Mesenchymal stem cell (in vitro differentiated cells and primary cell): ENCODE data around the gene ADAMTS7.
"Not testable (repeated sequence)": the region's sequence is repeated elsewhere in the genome, so short reads cannot be mapped to it uniquely, and the experiment has no call there.

Experiments used
- DNase-seq: peaks from one replicate; pipeline ENCODE4 v3.0.0-alpha.2; 2013
- H2AFZ ChIP-seq: one replicate; pipeline ENCODE4 v1.6.1; 2013; ENCODE audit warnings: low read depth, mild to moderate bottlenecking, control low read depth, inconsistent platforms, low read length, moderate library complexity
- H2AK5ac ChIP-seq: 2 replicates; pipeline ENCODE4 v1.6.1; 2013; ENCODE audit warnings: low read length, moderate library complexity, mild to moderate bottlenecking, inconsistent platforms; ENCODE audit not compliant: severe bottlenecking
- H2BK120ac ChIP-seq: one replicate; pipeline ENCODE4 v1.6.1; 2013; ENCODE audit warnings: low read depth, mild to moderate bottlenecking, inconsistent platforms, low read length, moderate library complexity
- H2BK12ac ChIP-seq, 2 experiments: one replicate each; pipeline ENCODE4 v1.6.1; 2013; ENCODE audit warnings: inconsistent platforms in 2 of 2, low read length in 2 of 2, mild to moderate bottlenecking in 2 of 2, moderate library complexity in 2 of 2, control low read depth in 1 of 2
- H2BK15ac ChIP-seq: one replicate; pipeline ENCODE4 v1.6.1; 2013; ENCODE audit warnings: mild to moderate bottlenecking, low read depth, inconsistent platforms; ENCODE audit not compliant: poor library complexity, severe bottlenecking
- H2BK5ac ChIP-seq: 2 replicates; pipeline ENCODE4 v1.6.1; 2013; ENCODE audit warnings: low read depth, mild to moderate bottlenecking, low read length, control low read depth, inconsistent platforms; ENCODE audit not compliant: poor library complexity, severe bottlenecking
- H3K14ac ChIP-seq, 2 experiments: one replicate each; pipeline ENCODE4 v1.6.1; 2013; ENCODE audit warnings: inconsistent platforms in 2 of 2, low read length in 2 of 2, control low read depth in 1 of 2, mild to moderate bottlenecking in 1 of 2, moderate library complexity in 1 of 2
- H3K18ac ChIP-seq, 2 experiments: one replicate each; pipeline ENCODE4 v1.6.1; 2013; ENCODE audit warnings: inconsistent platforms in 2 of 2, low read length in 2 of 2, control low read depth in 1 of 2, low read depth in 1 of 2, mild to moderate bottlenecking in 1 of 2
- H3K23ac ChIP-seq, 2 experiments: one replicate each; pipeline ENCODE4 v1.6.1; 2013; ENCODE audit warnings: inconsistent platforms in 2 of 2, low read length in 2 of 2, mild to moderate bottlenecking in 2 of 2, moderate library complexity in 2 of 2, control low read depth in 1 of 2
- H3K27ac ChIP-seq: 2 replicates; pipeline ENCODE4 v1.5.1; 2013; ENCODE audit warnings: mild to moderate bottlenecking, moderate library complexity, low read length, control low read depth, inconsistent platforms; ENCODE audit not compliant: poor library complexity, severe bottlenecking
- H3K27me3 ChIP-seq, 2 experiments: 2 replicates each; pipeline versions ENCODE4 v1.6.1 to v1.7.0; 2013; ENCODE audit warnings: low read length in 2 of 2, mild to moderate bottlenecking in 2 of 2, moderate library complexity in 2 of 2, control low read depth in 1 of 2, inconsistent platforms in 1 of 2; ENCODE audit not compliant: control insufficient read depth in 1 of 2, insufficient read depth in 1 of 2
- H3K36me3 ChIP-seq, 2 experiments: 2 replicates each; pipeline versions ENCODE4 v1.6.1 to v1.7.0; 2013; ENCODE audit warnings: low read length in 2 of 2, control low read depth in 1 of 2, inconsistent platforms in 1 of 2, low read depth in 1 of 2, mild to moderate bottlenecking in 1 of 2; ENCODE audit not compliant: insufficient read depth in 2 of 2, control insufficient read depth in 1 of 2
- H3K4ac ChIP-seq, 2 experiments: one replicate each; pipeline ENCODE4 v1.6.1; 2013; ENCODE audit warnings: inconsistent platforms in 2 of 2, low read length in 2 of 2, mild to moderate bottlenecking in 2 of 2, moderate library complexity in 2 of 2, control low read depth in 1 of 2, low read depth in 1 of 2
- H3K4me1 ChIP-seq: 2 replicates; pipeline ENCODE4 v1.6.1; 2013; ENCODE audit warnings: low read depth, low read length, control low read depth; ENCODE audit not compliant: control insufficient read depth, insufficient read depth
- H3K4me2 ChIP-seq: 2 replicates; pipeline ENCODE4 v1.6.1; 2013; ENCODE audit warnings: low read length, mild to moderate bottlenecking, inconsistent platforms; ENCODE audit not compliant: poor library complexity, severe bottlenecking
- H3K4me3 ChIP-seq, 2 experiments: 2 replicates each; pipeline versions ENCODE4 v1.5.1 to v1.7.0; 2013; ENCODE audit warnings: low read length in 2 of 2, mild to moderate bottlenecking in 2 of 2, control low read depth in 1 of 2, low read depth in 1 of 2; ENCODE audit not compliant: insufficient read depth in 1 of 2
- H3K79me1 ChIP-seq: replicated peaks from 2 replicates; pipeline ENCODE4 v1.6.1; 2013; ENCODE audit warnings: mild to moderate bottlenecking, control low read depth, low read length, inconsistent platforms; ENCODE audit not compliant: poor library complexity, severe bottlenecking
- H3K9ac ChIP-seq: 2 replicates; pipeline ENCODE4 v1.7.0; 2013; ENCODE audit warnings: mild to moderate bottlenecking, low read length, moderate library complexity
- H3K9me3 ChIP-seq: 2 replicates; pipeline ENCODE4 v1.7.0; 2013; ENCODE audit warnings: mild to moderate bottlenecking, low read length; ENCODE audit not compliant: control insufficient read depth
- H4K8ac ChIP-seq: one replicate; pipeline ENCODE4 v1.6.1; 2013; ENCODE audit warnings: inconsistent platforms, mild to moderate bottlenecking, low read length, moderate library complexity
- H4K91ac ChIP-seq: one replicate; pipeline ENCODE4 v1.6.1; 2013; ENCODE audit warnings: mild to moderate bottlenecking, low read length, inconsistent platforms
- WGBS: methylation state at CpG from one replicate; pipeline ENCODE4 v1.1.7; 2013; ENCODE audit warnings: mixed read lengths; 5-methylcytosine and 5-hydroxymethylcytosine counted together

Gene ADAMTS7

GRCh38 chr15:78847387-78847906 lies 36.2 kb upstream of the ADAMTS7 start:
- not testable (repeated sequence) for H2BK5ac ChIP-seq, H2BK12ac ChIP-seq, H3K9me3 ChIP-seq, H4K8ac ChIP-seq, H2AFZ ChIP-seq, H3K23ac ChIP-seq, H3K27me3 ChIP-seq, H3K4ac ChIP-seq, H3K4me2 ChIP-seq, H2AK5ac ChIP-seq, H3K9ac ChIP-seq, H3K14ac ChIP-seq, H2BK120ac ChIP-seq, H2BK15ac ChIP-seq, H3K4me3 ChIP-seq, DNase-seq, H3K36me3 ChIP-seq, H4K91ac ChIP-seq, H3K79me1 ChIP-seq, H3K27ac ChIP-seq, H3K18ac ChIP-seq, H3K4me1 ChIP-seq
- WGBS, result 82% methylated on average over 15 of the region's 15 CpGs

GRCh38 chr15:78846906-78847305 lies 35.6 kb upstream of the ADAMTS7 start:
- not testable (repeated sequence) for H2AFZ ChIP-seq, H3K14ac ChIP-seq, H3K9ac ChIP-seq, H3K4me2 ChIP-seq, H3K27me3 ChIP-seq, H2AK5ac ChIP-seq, H3K4me1 ChIP-seq, H3K23ac ChIP-seq, H3K4me3 ChIP-seq, H3K36me3 ChIP-seq, H4K8ac ChIP-seq, H3K79me1 ChIP-seq, H2BK5ac ChIP-seq, H2BK15ac ChIP-seq, H3K27ac ChIP-seq, H3K9me3 ChIP-seq, H3K4ac ChIP-seq, H4K91ac ChIP-seq, H2BK120ac ChIP-seq, H2BK12ac ChIP-seq, H3K18ac ChIP-seq, DNase-seq
- 97% methylated on average over 25 of the region's 27 CpGs for WGBS

- Histone ChIP-seq H3K9me3 (no peaks in the 10 kb centered on the region), H3K27ac (no peak overlapping the region), H3K4me1 (no peaks in the 10 kb centered on the region), H3K18ac (no peak overlapping the region), H3K4ac (no peak overlapping the region), H4K8ac (no peak overlapping the region), H3K4me3 (no peak overlapping the region), H3K27me3 (peaks cover 0 to 3% of the 10 kb centered on the region in 2 experiments), H2BK12ac (no peak overlapping the region), H2BK120ac (no peak overlapping the region), H3K4me2 (no peak overlapping the region), H2BK5ac (no peak overlapping the region), H3K9ac (no peak overlapping the region), H3K36me3 (no peaks in the 10 kb centered on the region), H3K14ac (no peak overlapping the region), H3K23ac (no peak overlapping the region), H3K79me1 (no peaks in the 10 kb centered on the region), H2BK15ac (no peak overlapping the region), H2AFZ (no peak overlapping the region), H2AK5ac (no peak overlapping the region), H4K91ac (no peak overlapping the region)
- no peak for DNase-seq
- 68% methylated on average over 3 of the region's 3 CpGs for WGBS
Observed at GRCh38 chr15:78842519-78842918, 31.3 kb upstream of the ADAMTS7 start.

- H2BK5ac ChIP-seq, result no peak overlapping the region
- no peak overlapping the region for H3K4ac ChIP-seq
- no peak overlapping the region for H3K18ac ChIP-seq
- no peak overlapping the region for H3K9ac ChIP-seq
- H3K27ac ChIP-seq, result no peak overlapping the region
- H3K4me1 ChIP-seq, result no peaks in the 10 kb centered on the region
- no peaks in the 10 kb centered on the region for H3K9me3 ChIP-seq
- 87% methylated on average over 6 of the region's 6 CpGs for WGBS
- peaks cover 0 to 6% of the 10 kb centered on the region in 2 experiments for H3K27me3 ChIP-seq
- no peak overlapping the region for H2BK120ac ChIP-seq
- no peak overlapping the region for H3K4me2 ChIP-seq
- no peak overlapping the region for H2AFZ ChIP-seq
- no peaks in the 10 kb centered on the region for H3K79me1 ChIP-seq
- no peaks in the 10 kb centered on the region for H3K36me3 ChIP-seq
- H2AK5ac ChIP-seq, result no peak overlapping the region
- no peak overlapping the region for H2BK15ac ChIP-seq
- H3K23ac ChIP-seq, result no peak overlapping the region
- DNase-seq, result no peak
- H4K91ac ChIP-seq, result no peak overlapping the region
- no peak overlapping the region for H3K4me3 ChIP-seq
- no peak overlapping the region for H4K8ac ChIP-seq
- H3K14ac ChIP-seq, result peak overlapping the region in 1 of 2 experiments; percentile 21
- H2BK12ac ChIP-seq, result no peak overlapping the region
Observed at GRCh38 chr15:78841891-78842290, 30.6 kb upstream of the ADAMTS7 start.
